HepG2 (cell line): ENCODE data around the gene PDZD4. TPM values are rescaled to one million over a fixed set of nuclear protein-coding genes. Genes with fewer than 3 reads are reported as not detected.
A peak's percentile ranks its signal among the peaks of the same experiment; 100 is the strongest.

Experiments
- ATAC-seq: fragments of 200-7000 bp; cut with Tn5 transposase; 3 replicates; pipeline ENCODE4 v1.9.1; 2020; ENCODE audit warnings: mild to moderate bottlenecking, moderate library complexity
- BruUV-seq: library from RNA; stranded (reverse); fragments of 400-500 nt; replicated peaks from 2 replicates; lab custom pipeline; 2021; lab: Mats Ljungman, UMichigan
- CTCF ChIA-PET: fragments of 300-600 bp; formaldehyde crosslinking; extraction: SDS; loops from one replicate; lab custom pipeline; 2021; ENCODE audit warnings: low total read pairs, inconsistent platforms, low intra/inter-chr PET ratio; lab: Yijun Ruan, JAX
- POLR2A ChIA-PET: fragments of 350-600 bp; sonication (Branson Sonifier 250); formaldehyde crosslinking; loops from one replicate; lab custom pipeline; 2020; ENCODE audit warnings: antibody characterized with exemption, inconsistent platforms; lab: Yijun Ruan, JAX
- DNase-seq: peaks from one replicate; pipeline ENCODE4 v3.0.0-alpha.2; 2015; ENCODE audit warnings: low spot score
- FAIRE-seq: peaks from 3 replicates; lab custom pipeline; 2011; peaks lifted over from hg19 to GRCh38; lab: Jason Lieb, UNC
- H2AFZ ChIP-seq: one replicate; pipeline ENCODE4 v1.6.1; 2011; ENCODE audit warnings: low read length, inconsistent platforms
- H3K27ac ChIP-seq: fragments of 300-600 bp; 3 replicates; pipeline ENCODE4 v1.8.0; 2011; ENCODE audit warnings: mixed run types, mild to moderate bottlenecking, mixed read lengths, low read length, inconsistent platforms; ENCODE audit not compliant: insufficient read depth; ENCODE audit errors: extremely low read length
- H3K27me3 ChIP-seq, 2 experiments: fragments of 200-600 bp in 1 of 2; 2 replicates in 1 of 2; 3 replicates in 1 of 2; pipeline versions ENCODE4 v1.6.0 to v1.8.0; 2011; ENCODE audit warnings: low read length in 2 of 2, mild to moderate bottlenecking in 2 of 2, moderate library complexity in 2 of 2, inconsistent platforms in 1 of 2; ENCODE audit not compliant: insufficient read depth in 2 of 2, control insufficient read depth in 1 of 2
- H3K36me3 ChIP-seq, 2 experiments: fragments of 200-600 bp in 1 of 2; replicated peaks in 1 of 2; 2 replicates in 1 of 2; 3 replicates in 1 of 2; pipeline versions ENCODE4 v1.5.1 to v1.8.0; 2011; ENCODE audit warnings: low read length in 2 of 2, inconsistent platforms in 1 of 2; ENCODE audit not compliant: insufficient read depth in 2 of 2, control insufficient read depth in 1 of 2
- H3K4me1 ChIP-seq: 2 replicates; pipeline ENCODE4 v1.5.1; 2012; ENCODE audit warnings: low read length, inconsistent platforms; ENCODE audit not compliant: insufficient read depth
- H3K4me2 ChIP-seq: 2 replicates; pipeline ENCODE4 v1.6.0; 2011; ENCODE audit warnings: low read depth, low read length, inconsistent platforms
- H3K4me3 ChIP-seq, 3 experiments: fragments of 200-600 bp in 1 of 3; sonication (generic), shearing (Covaris generic) in 1 of 3; replicated peaks in 1 of 3; 2 replicates each; pipeline ENCODE4 v1.5.1; 2011 to 2016; ENCODE audit warnings: low read length in 3 of 3, inconsistent platforms in 2 of 3, low read depth in 2 of 3, mild to moderate bottlenecking in 2 of 3, control low read depth in 1 of 3, mixed read lengths in 1 of 3; ENCODE audit not compliant: insufficient read depth in 1 of 3
- H3K79me2 ChIP-seq: one replicate; pipeline ENCODE4 v1.6.1; 2011; ENCODE audit warnings: low read length, inconsistent platforms; ENCODE audit not compliant: insufficient read depth
- H3K9ac ChIP-seq: 2 replicates; pipeline ENCODE4 v1.6.0; 2011; ENCODE audit warnings: mild to moderate bottlenecking, low read depth, low read length, inconsistent platforms; ENCODE audit not compliant: insufficient read depth
- H3K9me3 ChIP-seq: 2 replicates; pipeline ENCODE4 v1.5.1; 2012; ENCODE audit warnings: mild to moderate bottlenecking, low read length
- H4K20me1 ChIP-seq: 2 replicates; pipeline ENCODE4 v1.6.0; 2011; ENCODE audit warnings: inconsistent platforms, mild to moderate bottlenecking, low read length, moderate library complexity; ENCODE audit not compliant: insufficient read depth
- AGO2 ChIP-seq: fragments of 200-400 bp; formaldehyde crosslinking; optimal IDR thresholded peaks from 2 replicates; pipeline ENCODE3; 2017; ENCODE audit warnings: mild to moderate bottlenecking, low read depth, low read length, moderate library complexity
- JUNB ChIP-seq: sonication (generic); formaldehyde crosslinking; IDR thresholded peaks from 2 replicates; pipeline ENCODE4 v1.8.0; 2022; ENCODE audit warnings: missing genetic modification reagents, mild to moderate bottlenecking, borderline replicate concordance
- MAZ ChIP-seq, 2 experiments: sonication (generic) in 1 of 2; formaldehyde crosslinking in 1 of 2; IDR thresholded peaks; 2 replicates each; pipeline versions ENCODE4 v1.5.0 to v1.6.1; 2012 to 2020; ENCODE audit warnings: low read depth in 2 of 2, mild to moderate bottlenecking in 2 of 2, borderline replicate concordance in 1 of 2, improper control_type of control experiment in 1 of 2, low read length in 1 of 2, missing genetic modification reagents in 1 of 2, moderate library complexity in 1 of 2
- RARG ChIP-seq: sonication (generic); formaldehyde crosslinking; IDR thresholded peaks from 2 replicates; pipeline ENCODE4 v1.4.0; 2020; ENCODE audit warnings: low read depth, mild to moderate bottlenecking, missing genetic modification reagents
- TFE3 ChIP-seq: IDR thresholded peaks from 2 replicates; pipeline ENCODE4 v1.6.1; 2016
- ZBTB33 ChIP-seq: sonication (generic); formaldehyde crosslinking; IDR thresholded peaks from 2 replicates; pipeline ENCODE4 v1.4.0; 2020; ENCODE audit warnings: missing genetic modification reagents
- ZNF672 ChIP-seq: sonication (generic); formaldehyde crosslinking; IDR thresholded peaks from 2 replicates; pipeline ENCODE4 v1.8.1; 2022; ENCODE audit warnings: missing genetic modification reagents
- ZNF75D ChIP-seq: sonication (generic); formaldehyde crosslinking; IDR thresholded peaks from 2 replicates; pipeline ENCODE4 v1.8.1; 2023; ENCODE audit warnings: missing genetic modification reagents, mild to moderate bottlenecking, borderline replicate concordance
- WGBS: methylation state at CpG from one replicate; pipeline ENCODE4 v1.1.6; 2017; ENCODE audit warnings: low lambda C conversion rate; 5-methylcytosine and 5-hydroxymethylcytosine counted together
- in situ Hi-C: cut with HindIII; loops from 2 replicates; pipeline ENCODE4 v1.10.0; 2017; ENCODE audit warnings: low pct_unique_long_range_greater_than_20kb; ENCODE audit not compliant: extremely low pct_ligation_motif_present
- intact Hi-C: fragments of 100-400 bp; cut with micrococcal nuclease; formaldehyde crosslinking; loops from one replicate; pipeline ENCODE4 v1.10.0; 2022; ENCODE audit not compliant: unreplicated experiment
- polyA plus RNA-seq, 8 experiments: library from polyadenylated mRNA; depleted of rRNA in 3 of 8; stranded (reverse) in 7 of 8; unstranded in 1 of 8; fragments of >200 nt; fragmentation: Illumina TruSeq in 4 of 8; extraction: Trizol in 4 of 8; gene quantifications; 2 replicates each; pipeline versions ENCODE4 v1.2.1 to v1.2.3, GENCODE V29; 2011 to 2016; ENCODE audit warnings: low read depth in 4 of 8, missing spikeins in 1 of 8, mixed read lengths in 1 of 8; ENCODE audit not compliant: insufficient read depth in 1 of 8
- total RNA-seq, 5 experiments: library from RNA; depleted of rRNA; stranded (reverse); fragments of >200 nt; fragmentation: Illumina TruSeq; extraction: Trizol; gene quantifications; 2 replicates each; pipeline ENCODE4 v1.2.3, GENCODE V29; 2016; ENCODE audit warnings: low read depth in 1 of 5

PDZD4 gene
- total and polyA plus RNA-seq, 2 of the 13 experiments (the other 11 are each of a cell fraction or from before 2014, with no cell fraction given), result not detected

- Histone ChIP-seq H3K27me3 (no peaks in the 10 kb centered on the region), H3K36me3 (no peaks in the 10 kb centered on the region), H3K9me3 (no peaks in the 10 kb centered on the region), H4K20me1 (no peaks in the 10 kb centered on the region), H3K79me2 (no peaks in the 10 kb centered on the region), H3K27ac (no peak overlapping the region), H3K4me2 (no peak overlapping the region), H2AFZ (no peak overlapping the region), H3K4me3 (no peak overlapping the region)
- in situ Hi-C loops, result no loop called here
- no TSS peak for BruUV-seq
- intact Hi-C loops, result no loop called here
- ATAC-seq (no peak; the same call in 2 of the 3 replicates), DNase-seq (no peak)
- ChIA-PET CTCF (no interaction called here), POLR2A (no interaction called here)
- no CpG with 5 or more reads among the region's 16 CpGs for WGBS
- TF ChIP-seq JUNB (no peak), ZBTB33 (CRISPR knock-in tag) (peak; percentile 59; the same call in 1 of the 2 replicates), AGO2 (peak; percentile 46)
- TF ChIP-seq, all 625 proteins: peak for 2
- no peak for FAIRE-seq
- Histone ChIP-seq H3K4me1 (no peaks in the 10 kb centered on the region), H3K9ac (no peak overlapping the region)
Observed at GRCh38 chrX:153778684-153779101, 51.7 kb downstream of the PDZD4 start.

- CTCF ChIA-PET, result no interaction called here
- Histone ChIP-seq H3K9me3 (no peaks in the 10 kb centered on the region), H3K4me1 (no peaks in the 10 kb centered on the region), H3K4me2 (no peak overlapping the region), H3K9ac (no peak overlapping the region), H3K27ac (no peak overlapping the region), H3K4me3 (no peak overlapping the region), H3K36me3 (no peaks in the 10 kb centered on the region), H3K79me2 (no peaks in the 10 kb centered on the region), H4K20me1 (no peaks in the 10 kb centered on the region), H2AFZ (no peak overlapping the region), H3K27me3 (no peaks in the 10 kb centered on the region)
- FAIRE-seq (no peak), ATAC-seq (no peak), DNase-seq (no peak)
- WGBS, result no CpG with 5 or more reads among the region's 17 CpGs
- in situ Hi-C loops (no loop called here), intact Hi-C loops (no loop called here)
- BruUV-seq, result no TSS peak
- POLR2A ChIA-PET, result no interaction called here
- TF ChIP-seq MAZ (IDR thresholded peaks at IDR 0.05; ENCODE audit: borderline replicate concordance, low read depth, low read length) (no peak), MAZ (CRISPR knock-in tag; IDR thresholded peaks at IDR 0.05; ENCODE audit: low read depth) (no peak), ZNF672 (CRISPR knock-in tag) (no peak), RARG (no peak), ZNF75D (no peak), TFE3 (CRISPR knock-in tag) (no peak)
Observed at GRCh38 chrX:153778181-153778580, 52.2 kb downstream of the PDZD4 start.
